A549 (cell line): ENCODE measurements around the gene NKD1. TPM values are rescaled to one million over a fixed set of nuclear protein-coding genes. Genes with fewer than 3 reads are reported as not detected.

Experiments used
- ATAC-seq, 2 experiments: fragments of 200-7000 bp in 1 of 2; fragments of >200 bp in 1 of 2; cut with Nextera tagmentation in 1 of 2; cut with Tn5 transposase in 1 of 2; 3 replicates each; pipeline versions ENCODE4 v1.8.0 to v1.9.1; 2018 to 2020; ENCODE audit warnings: mild to moderate bottlenecking in 1 of 2, moderate library complexity in 1 of 2
- CTCF ChIA-PET: fragments of 300-600 bp; sonication (Branson Sonifier 250); formaldehyde crosslinking; extraction: SDS; loops from one replicate; lab custom pipeline; 2021; ENCODE audit warnings: antibody characterized with exemption, inconsistent platforms; lab: Yijun Ruan, JAX
- POLR2A ChIA-PET: fragments of 350-600 bp; formaldehyde crosslinking; extraction: SDS; loops from one replicate; lab custom pipeline; 2021; ENCODE audit warnings: antibody characterized with exemption, inconsistent platforms; lab: Yijun Ruan, JAX
- DNase-seq, 2 experiments: peaks; one replicate each; pipeline versions ENCODE4 v3.0.0 to v3.0.0-alpha.2; 2011 to 2016; ENCODE audit warnings: low read depth in 1 of 2, low spot score in 1 of 2
- FAIRE-seq: peaks from 2 replicates; lab custom pipeline; 2011; peaks lifted over from hg19 to GRCh38; lab: Jason Lieb, UNC
- H3K27ac ChIP-seq, 2 experiments: fragments of >200 bp; sonication (Bioruptor Twin); formaldehyde crosslinking; 3 replicates each; pipeline ENCODE4 v1.5.1; 2016 to 2017
- H3K4me1 ChIP-seq: fragments of >200 bp; sonication (Bioruptor Twin); formaldehyde crosslinking; 3 replicates; pipeline ENCODE4 v1.6.1; 2016
- H3K4me2 ChIP-seq: fragments of >200 bp; sonication (Bioruptor Twin); formaldehyde crosslinking; 3 replicates; pipeline ENCODE4 v1.6.1; 2016
- H3K4me3 ChIP-seq: fragments of >200 bp; sonication (Bioruptor Twin); formaldehyde crosslinking; 3 replicates; pipeline ENCODE4 v1.5.1; 2016
- H3K9me3 ChIP-seq: fragments of >200 bp; sonication (Bioruptor Twin); formaldehyde crosslinking; 3 replicates; pipeline ENCODE4 v1.6.1; 2016
- ATOH8 ChIP-seq: fragments of 250-450 bp; sonication (Bioruptor Pico); IDR thresholded peaks from 2 replicates; pipeline ENCODE4 v1.5.0; 2020; ENCODE audit warnings: low read depth, mild to moderate bottlenecking, moderate library complexity
- CEBPB ChIP-seq, 2 experiments: fragments of >200 bp in 1 of 2; sonication (Bioruptor Twin) in 1 of 2; formaldehyde crosslinking in 1 of 2; IDR thresholded peaks; 2 replicates each; pipeline ENCODE4 v1.6.1; 2012 to 2016
- CHD2 ChIP-seq: fragments of 150-350 bp; IDR thresholded peaks from 2 replicates; pipeline ENCODE4 v1.6.1; 2014; ENCODE audit warnings: low read length; ENCODE audit not compliant: partially characterized antibody
- CTCF ChIP-seq: fragments of >200 bp; sonication (Bioruptor Twin); formaldehyde crosslinking; IDR thresholded peaks from 3 replicates; pipeline ENCODE4 v1.5.1; 2016
- EHMT2 ChIP-seq: fragments of 200-600 bp; sonication (generic); IDR thresholded peaks from 2 replicates; pipeline ENCODE4 v1.6.1; 2016; ENCODE audit warnings: antibody characterized with exemption, low read depth, mild to moderate bottlenecking, moderate library complexity
- EP300 ChIP-seq, 2 experiments: fragments of >200 bp; sonication (Bioruptor Twin); formaldehyde crosslinking; IDR thresholded peaks; 2 replicates in 1 of 2; 3 replicates in 1 of 2; pipeline ENCODE4 v1.6.1; 2016 to 2017
- FOSB ChIP-seq: fragments of 250-450 bp; sonication (Bioruptor Pico); IDR thresholded peaks from 2 replicates; pipeline ENCODE4 v1.5.0; 2020; ENCODE audit warnings: mild to moderate bottlenecking, moderate library complexity
- FOSL2 ChIP-seq, 2 experiments: fragments of 450-650 bp in 1 of 2; fragments of >200 bp in 1 of 2; sonication (Bioruptor Twin) in 1 of 2; formaldehyde crosslinking; IDR thresholded peaks; 2 replicates each; pipeline versions ENCODE4 v1.5.0 to v1.6.1; 2016 to 2020; ENCODE audit warnings: mild to moderate bottlenecking in 1 of 2, moderate library complexity in 1 of 2
- FOXS1 ChIP-seq: fragments of 250-450 bp; sonication (Bioruptor Pico); IDR thresholded peaks from 2 replicates; pipeline ENCODE4 v1.5.0; 2020; ENCODE audit warnings: mild to moderate bottlenecking, moderate library complexity
- GATA3 ChIP-seq: IDR thresholded peaks from 2 replicates; pipeline ENCODE4 v1.6.1; 2012; ENCODE audit warnings: borderline replicate concordance
- HES2 ChIP-seq: fragments of >200 bp; sonication (Bioruptor Twin); formaldehyde crosslinking; IDR thresholded peaks from 2 replicates; pipeline ENCODE4 v1.6.1; 2016
- HOXA7 ChIP-seq: fragments of 250-450 bp; sonication (Bioruptor Pico); IDR thresholded peaks from 2 replicates; pipeline ENCODE4 v1.5.0; 2020; ENCODE audit warnings: mild to moderate bottlenecking, moderate library complexity
- JUN ChIP-seq, 2 experiments: fragments of >200 bp; sonication (Bioruptor Twin); formaldehyde crosslinking; IDR thresholded peaks; 2 replicates in 1 of 2; 3 replicates in 1 of 2; pipeline ENCODE4 v1.6.1; 2016 to 2017
- JUNB ChIP-seq: fragments of >200 bp; sonication (Bioruptor Twin); formaldehyde crosslinking; IDR thresholded peaks from 2 replicates; pipeline ENCODE4 v1.6.1; 2016
- KDM1A ChIP-seq: fragments of 200-600 bp; sonication (generic); IDR thresholded peaks from 2 replicates; pipeline ENCODE4 v1.6.1; 2016; ENCODE audit warnings: low read depth, mild to moderate bottlenecking
- KDM5A ChIP-seq: fragments of 200-600 bp; sonication (generic); IDR thresholded peaks from 2 replicates; pipeline ENCODE4 v1.6.1; 2016; ENCODE audit warnings: antibody characterized with exemption, mild to moderate bottlenecking
- MAX ChIP-seq: IDR thresholded peaks from 2 replicates; pipeline ENCODE4 v1.6.1; 2012
- MAZ ChIP-seq: fragments of 150-350 bp; IDR thresholded peaks from 2 replicates; pipeline ENCODE4 v1.6.1; 2014; ENCODE audit warnings: antibody characterized with exemption, low read depth, low read length, borderline replicate concordance
- MYC ChIP-seq: IDR thresholded peaks from 2 replicates; pipeline ENCODE4 v1.6.1; 2012; ENCODE audit warnings: mild to moderate bottlenecking, inconsistent platforms, low read length, improper control_type of control experiment, borderline replicate concordance
- NPAS2 ChIP-seq: fragments of 250-450 bp; sonication (Bioruptor Pico); IDR thresholded peaks from 2 replicates; pipeline ENCODE4 v1.8.0; 2022; ENCODE audit warnings: mild to moderate bottlenecking, moderate library complexity, borderline replicate concordance
- PBX3 ChIP-seq: IDR thresholded peaks from 2 replicates; pipeline ENCODE4 v1.6.1; 2012
- POLR2A ChIP-seq: IDR thresholded peaks from 2 replicates; pipeline ENCODE4 v1.6.1; 2012; ENCODE audit warnings: mild to moderate bottlenecking, low read length
- RARB ChIP-seq: fragments of 250-450 bp; sonication (Bioruptor Pico); IDR thresholded peaks from 2 replicates; pipeline ENCODE4 v1.8.0; 2021; ENCODE audit warnings: mild to moderate bottlenecking, moderate library complexity
- RFX5 ChIP-seq: fragments of 450-650 bp; IDR thresholded peaks from 2 replicates; pipeline ENCODE4 v1.7.1; 2014; ENCODE audit warnings: antibody characterized with exemption, mild to moderate bottlenecking, moderate library complexity
- ZC3H11A ChIP-seq: fragments of 450-650 bp; IDR thresholded peaks from 2 replicates; pipeline ENCODE4 v1.6.1; 2014; ENCODE audit warnings: antibody characterized with exemption, mild to moderate bottlenecking
- ZFP36 ChIP-seq: fragments of 450-650 bp; IDR thresholded peaks from 2 replicates; pipeline ENCODE4 v1.6.1; 2014; ENCODE audit warnings: borderline replicate concordance; ENCODE audit not compliant: partially characterized antibody
- ZSCAN20 ChIP-seq: fragments of 250-450 bp; sonication (Bioruptor Pico); IDR thresholded peaks from 2 replicates; pipeline ENCODE4 v1.8.0; 2022; ENCODE audit warnings: mild to moderate bottlenecking, moderate library complexity
- WGBS: methylation state at CpG from one replicate; pipeline ENCODE4 v1.1.6; 2017; ENCODE audit errors: missing lambda C conversion rate; 5-methylcytosine and 5-hydroxymethylcytosine counted together
- polyA plus RNA-seq, 4 experiments: library from polyadenylated mRNA; depleted of rRNA in 3 of 4; stranded (reverse); fragments of >200 nt; fragmentation: RNase III in 1 of 4; extraction: RNeasy Plus Mini Kit Qiagen cat#74134 plus additional on column Dnase treatment in 1 of 4; gene quantifications; 2 replicates in 3 of 4; 3 replicates in 1 of 4; pipeline ENCODE4 v1.2.3, GENCODE V29; 2011 to 2017

NKD1 gene
- polyA plus RNA-seq, 2 of the 4 experiments (the other 2 are of a cell fraction): 0.10 to 0.19 TPM

GRCh38 chr16:50595859-50596258 lies 47.7 kb downstream of the NKD1 start:
- ATAC-seq: no peak
- ChIA-PET CTCF (no interaction called here), POLR2A (no interaction called here)
- H3K9me3 ChIP-seq: no peaks in the 10 kb centered on the region
- H3K4me2 ChIP-seq: no peak overlapping the region
- no peaks in the 10 kb centered on the region for H3K4me1 ChIP-seq
- WGBS: 69% methylated on average over 2 of the region's 2 CpGs
- no peak for FAIRE-seq
- H3K27ac ChIP-seq: no peak overlapping the region
- no peak for DNase-seq
- H3K4me3 ChIP-seq: no peak overlapping the region
- no peak for TF ChIP-seq ATOH8 (CRISPR knock-in tag)
- no peak for TF ChIP-seq GATA3
- TF ChIP-seq MAX: no peak
- TF ChIP-seq NPAS2: no peak
- no peak for TF ChIP-seq RFX5
- TF ChIP-seq KDM5A: no peak
- no peak for TF ChIP-seq JUN (IDR thresholded peaks at IDR 0.05)
- no peak for TF ChIP-seq MAZ
- TF ChIP-seq MYC: no peak
- no peak for TF ChIP-seq POLR2A
- TF ChIP-seq EHMT2: no peak
- TF ChIP-seq FOSB (CRISPR knock-in tag): no peak
- TF ChIP-seq JUNB: no peak
- TF ChIP-seq KDM1A: no peak
- TF ChIP-seq CEBPB (IDR thresholded peaks at IDR 0.05): no peak

GRCh38 chr16:50596762-50597450 lies 48.7 kb downstream of the NKD1 start:
- FAIRE-seq: no peak
- DNase-seq: no peak
- no peaks in the 10 kb centered on the region for H3K4me1 ChIP-seq
- no peak overlapping the region for H3K4me2 ChIP-seq
- POLR2A ChIA-PET: no interaction called here
- H3K9me3 ChIP-seq: no peaks in the 10 kb centered on the region
- CTCF ChIA-PET: no interaction called here
- no peak overlapping the region for H3K4me3 ChIP-seq
- TF ChIP-seq ATOH8 (CRISPR knock-in tag): no peak
- TF ChIP-seq RARB (CRISPR knock-in tag): no peak
- no peak for TF ChIP-seq ZC3H11A
- no peak for TF ChIP-seq CHD2
- TF ChIP-seq FOSL2 (IDR thresholded peaks at IDR 0.05): no peak
- no peak for TF ChIP-seq FOSL2 (CRISPR knock-in tag; IDR thresholded peaks at IDR 0.05)
- TF ChIP-seq PBX3: no peak
- no peak for TF ChIP-seq EHMT2
- TF ChIP-seq MAZ: no peak
- TF ChIP-seq HOXA7: no peak
- no peak for TF ChIP-seq FOXS1 (CRISPR knock-in tag)
- no peak for TF ChIP-seq ZFP36
- no peak for TF ChIP-seq HES2
- no peak for TF ChIP-seq EP300 (IDR thresholded peaks at IDR 0.05)
- TF ChIP-seq ZSCAN20 (CRISPR knock-in tag): no peak
- TF ChIP-seq CTCF: no peak
- TF ChIP-seq FOSB (CRISPR knock-in tag): no peak
- 53% methylated on average over 13 of the region's 13 CpGs for WGBS
- no peak overlapping the region for H3K27ac ChIP-seq
- no peak for ATAC-seq
